Measurements from ENCODE around the gene SORBS2.

- TF ChIP-seq TAF1 (IDR thresholded peaks at IDR 0.05; ENCODE audit: low read depth, low read length) (no peak), TCF12 (IDR thresholded peaks at IDR 0.05; ENCODE audit: low read depth, low read length) (no peak), KDM1A (IDR thresholded peaks at IDR 0.05; ENCODE audit: borderline replicate concordance, low read length) (no peak), SIRT6 (IDR thresholded peaks at IDR 0.05; ENCODE audit: low read length) (no peak), RBBP5 (IDR thresholded peaks at IDR 0.05; ENCODE audit: borderline replicate concordance, low read depth, low read length) (no peak), CEBPB (IDR thresholded peaks at IDR 0.05; ENCODE audit: low read depth, low read length) (no peak)
- TF ChIP-seq, protein P1, sequence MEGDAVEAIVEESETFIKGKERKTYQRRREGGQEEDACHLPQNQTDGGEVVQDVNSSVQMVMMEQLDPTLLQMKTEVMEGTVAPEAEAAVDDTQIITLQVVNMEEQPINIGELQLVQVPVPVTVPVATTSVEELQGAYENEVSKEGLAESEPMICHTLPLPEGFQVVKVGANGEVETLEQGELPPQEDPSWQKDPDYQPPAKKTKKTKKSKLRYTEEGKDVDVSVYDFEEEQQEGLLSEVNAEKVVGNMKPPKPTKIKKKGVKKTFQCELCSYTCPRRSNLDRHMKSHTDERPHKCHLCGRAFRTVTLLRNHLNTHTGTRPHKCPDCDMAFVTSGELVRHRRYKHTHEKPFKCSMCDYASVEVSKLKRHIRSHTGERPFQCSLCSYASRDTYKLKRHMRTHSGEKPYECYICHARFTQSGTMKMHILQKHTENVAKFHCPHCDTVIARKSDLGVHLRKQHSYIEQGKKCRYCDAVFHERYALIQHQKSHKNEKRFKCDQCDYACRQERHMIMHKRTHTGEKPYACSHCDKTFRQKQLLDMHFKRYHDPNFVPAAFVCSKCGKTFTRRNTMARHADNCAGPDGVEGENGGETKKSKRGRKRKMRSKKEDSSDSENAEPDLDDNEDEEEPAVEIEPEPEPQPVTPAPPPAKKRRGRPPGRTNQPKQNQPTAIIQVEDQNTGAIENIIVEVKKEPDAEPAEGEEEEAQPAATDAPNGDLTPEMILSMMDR (IDR thresholded peaks at IDR 0.05; ENCODE audit: control extremely low read depth in 1 of 3, insufficient read depth in 1 of 3, low read depth in 1 of 3, low read length in 3 of 3), result no peak
These were observed 95.8 kb downstream of the SORBS2 start for GRCh38 chr4:185716141-185716551.
